HG03460 (cell line): ENCODE measurements around the gene GRIK3.
"Not testable (repeated sequence)": the region's sequence is repeated elsewhere in the genome, so short reads cannot be mapped to it uniquely, and the experiment has no call there.

ENCODE experiments used
- ATAC-seq: cut with Tn5 transposase; IDR thresholded peaks from one replicate; pipeline ENCODE4 v1.9.1; 2021; ENCODE audit not compliant: unreplicated experiment

GRIK3 gene

DNA sequence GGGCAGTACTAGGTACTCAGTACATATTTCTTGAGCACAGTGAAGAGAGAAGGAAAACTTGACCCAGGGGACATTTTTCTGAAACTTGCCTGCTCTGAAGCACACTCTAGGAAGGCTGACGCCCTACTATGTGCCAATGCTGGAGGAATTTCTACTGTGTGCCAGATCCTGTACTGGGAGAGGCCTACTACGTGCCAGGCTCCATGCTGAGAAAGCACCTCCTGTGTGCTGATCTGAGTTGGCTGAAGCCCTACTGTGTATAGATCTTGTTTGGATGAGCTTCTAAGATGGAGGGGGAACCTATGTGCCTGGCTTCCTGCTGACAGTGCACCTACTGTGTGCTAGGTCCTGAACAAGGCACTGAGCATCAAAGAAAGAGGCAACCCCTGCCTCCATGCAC lies 86.2 kb downstream of the GRIK3 start:
- ATAC-seq = no peak

DNA sequence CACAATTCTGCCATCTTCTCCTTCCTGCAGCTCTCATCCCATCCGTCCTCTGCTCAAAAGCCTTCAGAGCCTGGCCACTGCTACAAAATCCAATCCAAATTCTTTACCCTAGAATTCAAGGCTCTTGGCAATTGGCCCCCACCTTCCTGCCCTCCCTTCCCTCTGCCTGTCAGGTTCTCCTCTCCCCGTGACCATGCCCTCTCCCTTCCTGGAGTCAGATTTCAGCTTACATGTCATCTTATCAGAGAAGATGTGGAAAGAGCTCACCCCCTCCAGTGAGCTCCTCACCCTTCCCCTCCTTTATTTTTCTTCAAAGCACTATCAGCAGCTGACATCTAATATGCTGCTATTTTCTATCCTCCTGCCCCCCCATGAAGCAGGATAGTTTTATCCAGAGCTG lies 86.9 kb downstream of the GRIK3 start:
- ATAC-seq = no peak

- ATAC-seq = no peak
Measured at GRCh38 chr1:36944883-36945282, 89.4 kb downstream of the GRIK3 start.

DNA sequence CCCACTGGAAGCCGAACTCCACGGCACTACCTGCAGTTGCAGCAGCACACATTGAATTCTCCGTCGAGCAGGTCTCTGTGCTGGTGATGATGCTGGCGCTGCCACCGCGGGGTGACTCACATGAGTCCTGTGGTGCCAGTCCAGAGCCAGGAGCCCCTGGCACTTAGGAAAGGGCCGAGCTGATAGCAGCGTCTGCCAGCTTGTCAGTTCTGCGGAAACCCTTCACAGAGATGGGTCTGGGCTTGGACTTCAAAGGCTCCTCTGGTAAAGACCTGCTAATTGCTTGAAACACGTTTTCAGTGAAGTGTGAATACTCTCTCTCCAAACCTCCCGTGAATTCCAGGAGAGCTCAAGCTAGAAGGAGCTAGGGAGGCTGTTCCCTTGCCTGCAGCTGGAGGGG lies 92.2 kb downstream of the GRIK3 start:
- no peak for ATAC-seq

GRCh38 chr1:36941316-36941978 lies 92.9 kb downstream of the GRIK3 start:
- no peak for ATAC-seq

DNA sequence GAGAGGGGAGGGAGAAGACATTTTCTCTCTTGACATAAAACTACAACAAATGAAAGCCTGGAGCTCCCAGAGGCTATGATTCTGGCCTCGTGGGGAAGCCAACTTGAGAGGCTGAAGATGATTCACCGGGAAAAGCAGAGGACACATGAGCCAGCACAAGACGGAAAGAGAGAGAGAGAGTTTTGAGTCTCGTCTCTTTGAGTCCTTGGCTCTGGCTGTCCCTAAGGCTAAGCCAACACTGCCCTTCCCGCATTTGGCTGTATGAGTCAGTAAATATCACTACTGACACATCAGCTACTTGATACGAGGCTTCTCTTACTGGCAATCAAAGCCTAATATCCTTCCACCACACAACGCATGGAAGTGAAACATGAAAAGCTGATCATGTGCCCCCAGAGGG lies 95.5 kb downstream of the GRIK3 start:
- no peak for ATAC-seq

DNA sequence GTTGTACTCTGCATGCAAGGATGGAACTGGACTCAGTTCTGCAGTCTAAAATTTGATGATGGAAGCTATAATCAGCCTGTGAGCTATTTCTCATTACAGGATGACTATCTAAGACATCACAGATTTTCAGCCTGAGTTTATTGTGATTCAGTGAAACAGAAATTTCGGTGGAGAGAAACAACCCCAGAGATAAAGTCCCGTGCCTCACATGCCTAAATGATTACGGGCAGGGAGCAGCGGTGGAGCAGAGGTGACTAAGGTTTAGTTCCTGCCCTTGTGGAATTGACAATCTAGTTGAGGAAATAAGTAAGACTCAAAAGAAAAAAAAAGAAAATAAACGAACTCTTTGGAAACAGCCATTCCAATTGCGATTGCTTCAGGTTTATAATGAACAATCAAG lies 96.9 kb downstream of the GRIK3 start:
- no peak for ATAC-seq

GRCh38 chr1:36934061-36934460 lies 100.3 kb downstream of the GRIK3 start:
- ATAC-seq = no peak

GRCh38 chr1:36927826-36928225 lies 106.5 kb downstream of the GRIK3 start:
- no peak for ATAC-seq

DNA sequence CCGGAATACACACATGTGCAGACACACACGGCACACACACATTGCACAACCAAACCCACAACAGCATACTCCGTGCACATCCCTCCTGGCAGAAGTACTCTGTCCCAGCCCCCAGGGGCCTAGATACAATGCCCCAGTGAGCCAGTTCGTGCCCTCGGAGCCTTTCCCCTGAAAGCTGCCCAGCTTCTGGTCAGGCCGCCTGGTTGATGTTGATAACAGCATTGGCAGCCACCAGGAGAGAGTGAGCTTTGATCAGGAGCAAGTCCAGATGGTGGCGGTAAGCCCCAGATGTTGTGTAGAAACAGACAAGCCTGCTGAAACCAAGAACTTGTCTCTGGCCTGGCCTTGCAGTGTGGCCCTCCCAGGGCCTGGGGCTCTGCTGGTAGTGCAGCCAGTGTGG lies 109.1 kb downstream of the GRIK3 start:
- no peak for ATAC-seq

- ATAC-seq = no peak
Measured at GRCh38 chr1:36924282-36924811, 110.0 kb downstream of the GRIK3 start.

GRCh38 chr1:36922593-36923426 lies 111.5 kb downstream of the GRIK3 start:
- ATAC-seq = no peak

- ATAC-seq = no peak
Measured at GRCh38 chr1:36922071-36922470, 112.2 kb downstream of the GRIK3 start.

DNA sequence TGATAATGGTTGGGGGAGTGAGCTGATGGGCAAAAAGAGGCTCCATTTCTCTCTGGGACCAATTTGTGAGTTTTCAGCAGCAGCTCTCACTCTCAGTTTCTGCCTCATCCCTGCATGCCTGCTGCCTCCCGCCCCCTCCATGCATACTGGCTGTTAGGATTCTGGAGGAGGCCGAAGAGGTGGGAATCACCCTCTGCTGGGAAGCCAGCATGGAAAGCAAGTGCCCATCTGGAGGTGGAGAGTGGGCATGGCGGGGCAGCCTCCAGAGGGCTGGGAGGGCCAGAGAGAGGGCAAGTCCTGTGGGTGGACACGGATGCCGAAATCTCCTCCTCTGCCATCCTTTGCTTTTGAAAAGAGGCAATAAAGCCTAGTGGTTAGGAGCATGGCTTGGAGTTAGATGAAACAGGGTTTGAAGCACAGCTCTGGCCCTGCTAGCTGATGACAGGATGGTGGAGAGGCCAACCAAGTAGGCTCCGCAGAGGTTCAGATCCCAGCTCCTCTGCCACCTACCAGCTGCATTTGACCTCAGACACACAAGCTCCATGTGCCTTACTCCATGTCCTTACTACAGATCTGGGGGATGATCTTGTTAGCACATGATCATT lies 113.4 kb downstream of the GRIK3 start:
- ATAC-seq = no peak

GRCh38 chr1:36920371-36920770 lies 113.9 kb downstream of the GRIK3 start:
- ATAC-seq = no peak

GRCh38 chr1:36919491-36920145 lies 114.7 kb downstream of the GRIK3 start:
- ATAC-seq = no peak

DNA sequence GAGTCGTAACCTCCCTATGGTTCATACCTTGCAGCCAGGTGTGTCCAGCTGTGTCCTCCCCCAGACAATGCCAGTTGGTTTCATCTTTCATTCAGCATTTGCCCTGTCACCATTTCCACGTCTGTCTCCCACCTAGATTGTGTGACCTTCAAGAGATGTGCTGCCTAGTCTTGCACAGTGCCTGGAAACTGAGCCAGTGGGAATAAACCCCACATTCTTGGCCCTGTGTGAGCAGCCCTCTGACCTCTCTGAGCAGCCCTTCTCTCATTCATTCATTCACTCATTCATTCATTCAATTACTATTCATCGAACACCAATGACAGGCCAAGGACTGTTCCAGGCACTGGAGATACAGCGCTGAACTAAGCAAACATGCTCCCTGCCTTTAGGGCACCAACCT lies 115.7 kb downstream of the GRIK3 start:
- no peak for ATAC-seq

DNA sequence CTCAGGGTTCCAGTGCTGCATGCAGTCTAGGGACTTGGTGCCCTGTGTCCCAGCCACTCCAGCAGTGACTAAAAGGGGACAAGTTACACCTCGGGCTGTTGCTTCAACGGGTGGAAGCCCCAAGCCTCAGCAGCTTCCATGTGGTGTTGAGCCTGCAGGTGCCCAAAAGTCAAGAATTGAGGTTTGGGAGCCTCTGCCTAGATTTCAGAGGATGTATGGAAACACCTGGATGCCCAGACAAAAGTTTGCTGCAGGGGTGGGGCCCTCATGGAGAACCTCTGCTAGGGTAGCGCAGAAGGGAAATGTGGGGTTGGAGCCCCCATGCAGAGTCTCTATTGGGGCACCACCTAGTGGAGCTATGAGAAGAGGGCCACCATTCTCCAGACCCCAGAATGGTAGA lies 117.8 kb downstream of the GRIK3 start:
- ATAC-seq = not testable (repeated sequence)

GRCh38 chr1:36913484-36914060 lies 120.7 kb downstream of the GRIK3 start:
- ATAC-seq = no peak

DNA sequence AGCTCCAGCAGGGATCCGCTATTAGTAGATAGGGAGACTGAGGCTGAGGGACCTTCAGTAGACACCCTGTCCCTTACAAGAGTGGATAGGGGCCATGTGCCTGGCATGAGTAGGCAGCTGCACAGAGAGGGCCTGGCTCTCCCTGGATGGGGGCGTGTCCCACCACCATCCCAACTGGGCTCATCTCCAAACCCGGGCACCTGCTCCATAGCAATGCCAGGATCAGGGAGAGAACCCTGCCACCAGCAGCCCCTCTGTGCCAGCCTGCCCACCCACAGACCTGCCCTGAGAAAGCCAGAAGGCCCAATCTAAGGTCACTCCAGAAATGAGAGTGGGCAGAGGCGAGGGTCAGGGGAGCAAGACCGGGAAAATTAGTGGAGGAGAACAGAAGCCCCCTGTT lies 121.3 kb downstream of the GRIK3 start:
- ATAC-seq = no peak

DNA sequence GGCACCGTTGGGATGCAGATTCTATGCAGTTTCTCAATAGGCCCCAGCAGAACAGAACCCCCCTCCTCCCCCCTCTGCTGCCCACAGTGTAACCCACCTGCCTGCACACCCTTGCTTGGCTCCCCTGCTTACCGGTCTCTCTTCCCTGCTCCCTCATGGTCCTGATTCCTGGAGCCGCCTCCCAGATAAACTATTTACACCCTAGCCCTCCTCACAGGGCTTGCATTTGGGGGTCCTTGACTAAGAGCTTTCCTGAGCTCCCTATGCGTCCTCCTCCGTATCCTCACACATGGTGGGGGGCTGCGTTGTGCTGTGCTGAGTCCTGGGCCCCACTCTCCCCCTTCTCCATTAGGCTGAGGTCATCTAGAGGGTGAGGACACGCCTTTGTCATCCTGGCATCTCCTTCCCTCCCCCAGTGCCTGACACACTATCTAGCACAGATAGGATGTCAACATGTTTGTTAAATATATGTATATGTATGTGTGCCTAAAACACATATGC lies 121.9 kb downstream of the GRIK3 start:
- ATAC-seq = no peak
